ENCODE measurements around the gene LRMDA.

LRMDA gene

GRCh38 chr10:75919913-75920312 is 488.5 kb downstream of the LRMDA start:
- TF ChIP-seq RAD21 (IDR thresholded peaks at IDR 0.05; ENCODE audit: low read depth) (no peak), YY1 (IDR thresholded peaks at IDR 0.05; ENCODE audit: low read depth) (no peak), TAF1 (IDR thresholded peaks at IDR 0.05; ENCODE audit: low read depth) (no peak), EP300 (IDR thresholded peaks at IDR 0.05; ENCODE audit: borderline replicate concordance) (no peak), TEAD4 (IDR thresholded peaks at IDR 0.05) (no peak), REST (IDR thresholded peaks at IDR 0.05; ENCODE audit: low read depth) (no peak), CREB1 (IDR thresholded peaks at IDR 0.05; ENCODE audit: low read depth) (no peak), FOXM1 (IDR thresholded peaks at IDR 0.05; ENCODE audit: borderline replicate concordance, low read depth) (no peak), EGR1 (IDR thresholded peaks at IDR 0.05) (no peak), CEBPB (IDR thresholded peaks at IDR 0.05) (no peak), TCF12 (IDR thresholded peaks at IDR 0.05; ENCODE audit: low read depth) (no peak), USF1 (IDR thresholded peaks at IDR 0.05) (no peak), ZBTB7A (IDR thresholded peaks at IDR 0.05; ENCODE audit: low read depth) (no peak), NFIC (IDR thresholded peaks at IDR 0.05) (no peak), MAX (IDR thresholded peaks at IDR 0.05) (no peak)

- TF ChIP-seq YY1 (IDR thresholded peaks at IDR 0.05; ENCODE audit: low read depth) = no peak
- TF ChIP-seq NFIC (IDR thresholded peaks at IDR 0.05) = no peak
- TF ChIP-seq MAX (IDR thresholded peaks at IDR 0.05) = no peak
- TF ChIP-seq TEAD4 (IDR thresholded peaks at IDR 0.05) = no peak
- TF ChIP-seq CREB1 (IDR thresholded peaks at IDR 0.05; ENCODE audit: low read depth) = no peak
- TF ChIP-seq CEBPB (IDR thresholded peaks at IDR 0.05) = no peak
- no peak for TF ChIP-seq EGR1 (IDR thresholded peaks at IDR 0.05)
- no peak for TF ChIP-seq RAD21 (IDR thresholded peaks at IDR 0.05; ENCODE audit: low read depth)
- no peak for TF ChIP-seq EP300 (IDR thresholded peaks at IDR 0.05; ENCODE audit: borderline replicate concordance)
- TF ChIP-seq ZBTB7A (IDR thresholded peaks at IDR 0.05; ENCODE audit: low read depth) = no peak
- no peak for TF ChIP-seq REST (IDR thresholded peaks at IDR 0.05; ENCODE audit: low read depth)
Measured at GRCh38 chr10:75922435-75922834, 491.0 kb downstream of the LRMDA start.

GRCh38 chr10:75924309-75924902 is 493.0 kb downstream of the LRMDA start:
- TF ChIP-seq CREB1 (IDR thresholded peaks at IDR 0.05; ENCODE audit: low read depth) (no peak), CEBPB (IDR thresholded peaks at IDR 0.05) (no peak), YY1 (IDR thresholded peaks at IDR 0.05; ENCODE audit: low read depth) (no peak)

GRCh38 chr10:75925999-75926398 is 494.6 kb downstream of the LRMDA start:
- TF ChIP-seq YY1 (IDR thresholded peaks at IDR 0.05; ENCODE audit: low read depth) = no peak
- no peak for TF ChIP-seq ZBTB7A (IDR thresholded peaks at IDR 0.05; ENCODE audit: low read depth)
- no peak for TF ChIP-seq MAX (IDR thresholded peaks at IDR 0.05)
- TF ChIP-seq REST (IDR thresholded peaks at IDR 0.05; ENCODE audit: low read depth) = no peak
- TF ChIP-seq NFIC (IDR thresholded peaks at IDR 0.05) = no peak
- no peak for TF ChIP-seq TEAD4 (IDR thresholded peaks at IDR 0.05)
- TF ChIP-seq EGR1 (IDR thresholded peaks at IDR 0.05) = no peak
- no peak for TF ChIP-seq USF1 (IDR thresholded peaks at IDR 0.05)
- TF ChIP-seq CREB1 (IDR thresholded peaks at IDR 0.05; ENCODE audit: low read depth) = no peak
- no peak for TF ChIP-seq TAF1 (IDR thresholded peaks at IDR 0.05; ENCODE audit: low read depth)
- no peak for TF ChIP-seq RAD21 (IDR thresholded peaks at IDR 0.05; ENCODE audit: low read depth)
- TF ChIP-seq TCF12 (IDR thresholded peaks at IDR 0.05; ENCODE audit: low read depth) = no peak

All from Ishikawa (cell line).